RKO (cell line): ENCODE measurements around the gene CBX5.

ENCODE experiments used
- DNase-seq: peaks from one replicate; pipeline ENCODE4 v3.0.0-alpha.2; 2016; ENCODE audit warnings: low spot score

The CBX5 gene

DNA sequence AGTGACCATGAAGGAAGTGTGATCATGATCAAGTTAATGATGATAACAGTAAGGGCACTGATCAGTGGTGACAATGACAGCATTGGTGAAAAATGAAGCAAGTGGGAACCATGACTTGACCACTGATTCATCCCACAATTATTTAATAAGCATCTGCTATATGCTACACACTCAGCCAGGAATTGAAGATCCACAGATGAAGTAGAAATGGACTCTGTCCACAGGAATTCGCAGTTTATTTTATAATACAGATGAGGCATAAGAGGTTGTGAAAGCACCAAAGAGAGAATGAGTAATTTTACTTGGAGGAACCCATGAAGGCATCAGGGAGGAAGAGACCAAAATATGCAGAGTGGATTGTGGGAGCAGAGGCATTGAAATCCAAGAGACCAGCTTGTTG is 57.3 kb downstream of the CBX5 start:
- DNase-seq = peak; percentile 81

DNA sequence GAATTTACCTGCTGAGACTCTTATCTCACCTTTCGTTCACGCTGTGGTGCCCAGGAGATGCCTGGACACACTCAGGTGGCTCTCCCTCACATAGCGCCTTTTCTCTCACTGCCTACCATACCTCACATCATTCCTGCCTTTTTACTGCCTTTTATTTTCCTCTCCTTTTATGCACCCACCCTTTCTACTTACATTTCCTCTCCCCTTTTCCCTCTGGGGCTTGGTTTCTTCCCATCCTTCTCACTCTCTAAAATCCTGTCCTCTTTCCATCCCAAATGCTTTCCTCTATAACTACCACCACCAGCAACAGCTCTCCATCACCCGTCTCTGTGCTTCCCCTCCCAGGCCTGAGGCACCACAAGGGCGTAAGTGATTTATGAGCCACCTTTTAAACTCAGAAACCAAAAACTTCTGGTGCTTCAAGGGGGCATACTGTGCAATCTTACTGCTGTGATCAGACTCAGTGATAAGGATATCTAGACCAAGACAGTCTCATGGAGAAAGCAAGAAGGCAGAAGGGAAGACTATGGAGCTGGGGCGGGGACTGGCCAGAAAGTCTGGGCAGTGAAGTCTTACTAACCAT is 58.4 kb downstream of the CBX5 start:
- DNase-seq = no peak

DNA sequence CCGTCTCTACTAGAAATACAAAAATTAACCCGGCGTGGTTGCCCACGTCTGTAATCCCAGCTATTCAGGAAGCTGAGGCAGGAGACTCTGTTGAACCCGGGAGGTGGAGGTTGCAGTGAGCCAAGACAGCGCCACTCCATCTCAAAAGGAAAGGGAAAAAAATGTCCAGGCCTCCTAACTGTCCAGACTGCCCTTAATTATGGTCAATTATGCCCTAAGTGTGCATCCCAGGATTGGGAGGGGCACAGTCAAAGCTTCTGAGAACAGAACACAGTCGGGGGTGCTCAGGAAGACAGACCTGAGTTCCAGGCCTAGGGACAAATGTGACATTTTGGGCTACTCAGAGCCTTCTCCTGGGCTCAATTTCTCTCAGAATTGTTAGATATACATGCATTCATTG is 59.4 kb downstream of the CBX5 start:
- DNase-seq = no peak

DNA sequence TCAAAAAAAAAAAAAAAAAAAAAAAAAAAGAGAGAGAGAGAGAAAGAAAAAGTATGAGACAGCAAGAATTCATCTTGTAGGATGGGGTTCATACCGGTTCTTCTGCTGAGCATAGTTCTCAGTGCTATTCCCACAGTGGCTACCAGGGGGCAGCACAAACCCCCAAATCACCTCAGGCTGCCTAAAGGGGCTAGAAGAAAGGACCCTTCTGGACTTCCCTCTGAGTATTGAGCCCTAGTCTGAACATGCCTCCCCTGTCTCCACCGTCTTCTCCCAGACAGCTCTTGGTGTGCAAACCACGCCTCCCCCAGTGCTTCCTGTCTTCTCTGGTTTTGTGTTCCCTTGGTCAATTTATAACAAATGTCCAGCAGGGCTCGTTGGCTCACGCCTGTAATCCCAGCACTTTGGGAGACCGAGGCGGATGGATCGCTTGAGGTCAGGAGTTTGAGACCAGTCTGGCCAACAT is 59.8 kb downstream of the CBX5 start:
- DNase-seq = peak; percentile 81

DNA sequence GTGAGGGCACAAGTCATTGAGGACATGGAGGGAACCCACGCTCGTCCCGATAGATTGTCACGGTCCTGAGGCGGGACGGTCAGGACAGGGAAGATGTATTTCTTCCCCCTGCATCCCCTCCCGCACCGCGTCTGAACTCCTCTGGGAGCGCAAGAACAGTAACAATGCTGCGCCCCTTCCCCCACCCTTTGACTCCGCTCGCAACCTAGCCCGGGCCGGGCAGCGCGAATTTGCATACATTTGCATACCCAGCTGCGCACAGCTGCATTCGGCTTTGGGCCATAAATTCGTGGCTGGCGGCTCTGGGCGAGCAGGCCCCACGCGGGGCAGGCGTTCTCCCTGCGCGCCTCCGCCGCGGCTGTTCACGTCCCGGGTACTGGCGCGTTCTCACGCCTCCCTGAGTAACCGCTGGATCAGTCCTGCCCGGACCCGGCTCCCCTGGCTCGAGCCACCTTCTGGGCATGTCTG is 62.1 kb downstream of the CBX5 start:
- DNase-seq = no peak

DNA sequence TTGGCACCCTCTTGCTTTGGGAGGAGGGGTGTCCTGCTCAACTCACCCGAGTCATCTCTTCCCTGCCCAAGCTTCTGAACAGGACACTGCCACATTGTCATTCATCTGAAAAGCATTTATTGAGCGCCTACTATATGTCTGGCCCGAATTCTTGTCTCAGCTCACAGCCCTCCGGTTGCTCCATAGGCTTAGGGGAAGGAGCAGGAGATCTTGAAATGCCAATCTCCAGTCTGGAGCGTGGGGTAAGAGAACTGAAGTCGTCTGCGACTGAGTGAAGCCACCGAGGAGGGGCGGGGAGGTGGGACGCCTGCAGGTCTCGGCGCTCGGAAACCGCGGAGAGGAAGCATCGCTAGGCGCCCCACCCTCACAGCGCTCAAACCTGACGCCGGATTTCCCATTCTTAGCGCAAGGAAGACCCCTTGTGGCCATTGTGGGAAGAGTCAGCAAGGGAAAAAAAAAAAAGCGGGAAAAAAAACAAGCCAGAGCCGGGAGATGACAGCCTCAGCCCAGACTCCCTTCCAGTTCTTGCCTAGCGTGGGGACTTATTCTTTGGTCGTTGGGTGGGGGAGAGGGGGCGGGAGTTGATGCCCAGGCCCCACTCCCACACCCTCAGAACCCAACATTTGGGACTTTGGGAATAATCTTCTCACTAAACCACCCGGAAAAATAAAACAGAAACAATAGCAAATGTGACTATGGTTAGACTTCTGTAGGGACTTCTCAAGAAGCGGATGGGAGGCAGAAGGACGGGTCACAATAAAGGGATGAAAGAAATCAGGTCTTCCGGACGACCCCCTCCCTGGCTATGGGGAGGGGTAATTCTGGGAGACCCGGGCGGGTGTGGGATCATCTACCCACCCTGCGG is 62.9 kb downstream of the CBX5 start:
- peak; percentile 87 for DNase-seq

DNA sequence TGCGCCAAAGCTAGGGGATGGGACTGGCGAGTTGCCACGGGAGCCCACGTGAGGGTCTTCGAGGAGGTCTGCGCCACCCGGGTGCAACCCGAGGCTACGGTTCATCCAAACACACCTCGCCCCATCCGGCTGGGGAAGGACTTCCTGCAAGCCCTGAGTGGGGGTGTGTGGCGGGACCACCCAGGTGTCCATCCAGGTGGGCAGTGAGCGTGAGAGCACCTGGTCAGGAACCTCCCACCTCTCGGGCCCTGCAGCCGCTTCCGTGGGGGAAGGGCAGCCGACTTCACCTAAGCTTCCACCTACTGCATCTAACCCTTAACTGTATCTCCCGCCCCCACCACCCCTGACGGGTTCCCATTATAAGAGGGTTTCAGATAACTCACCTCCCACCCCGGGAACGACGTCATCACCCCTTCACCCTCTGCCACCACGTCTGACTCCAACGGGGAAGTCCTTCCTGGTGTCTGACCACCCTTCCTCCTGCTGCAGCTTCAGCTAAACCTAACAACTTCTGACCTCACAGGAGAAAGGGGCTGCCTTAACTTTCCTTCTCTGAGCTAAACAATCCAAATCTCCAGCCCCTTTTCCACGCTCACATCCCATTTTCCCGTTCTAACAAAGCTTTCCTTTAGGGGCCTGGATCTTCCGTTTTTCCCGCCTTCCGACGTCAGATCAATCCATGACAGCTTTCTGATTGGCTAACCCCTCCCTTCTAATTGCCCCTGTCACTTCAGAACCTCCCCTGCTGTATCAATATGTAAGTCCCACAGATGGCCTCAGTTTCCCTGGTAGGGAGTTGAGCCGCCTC is 63.7 kb downstream of the CBX5 start:
- DNase-seq = peak; percentile 35

DNA sequence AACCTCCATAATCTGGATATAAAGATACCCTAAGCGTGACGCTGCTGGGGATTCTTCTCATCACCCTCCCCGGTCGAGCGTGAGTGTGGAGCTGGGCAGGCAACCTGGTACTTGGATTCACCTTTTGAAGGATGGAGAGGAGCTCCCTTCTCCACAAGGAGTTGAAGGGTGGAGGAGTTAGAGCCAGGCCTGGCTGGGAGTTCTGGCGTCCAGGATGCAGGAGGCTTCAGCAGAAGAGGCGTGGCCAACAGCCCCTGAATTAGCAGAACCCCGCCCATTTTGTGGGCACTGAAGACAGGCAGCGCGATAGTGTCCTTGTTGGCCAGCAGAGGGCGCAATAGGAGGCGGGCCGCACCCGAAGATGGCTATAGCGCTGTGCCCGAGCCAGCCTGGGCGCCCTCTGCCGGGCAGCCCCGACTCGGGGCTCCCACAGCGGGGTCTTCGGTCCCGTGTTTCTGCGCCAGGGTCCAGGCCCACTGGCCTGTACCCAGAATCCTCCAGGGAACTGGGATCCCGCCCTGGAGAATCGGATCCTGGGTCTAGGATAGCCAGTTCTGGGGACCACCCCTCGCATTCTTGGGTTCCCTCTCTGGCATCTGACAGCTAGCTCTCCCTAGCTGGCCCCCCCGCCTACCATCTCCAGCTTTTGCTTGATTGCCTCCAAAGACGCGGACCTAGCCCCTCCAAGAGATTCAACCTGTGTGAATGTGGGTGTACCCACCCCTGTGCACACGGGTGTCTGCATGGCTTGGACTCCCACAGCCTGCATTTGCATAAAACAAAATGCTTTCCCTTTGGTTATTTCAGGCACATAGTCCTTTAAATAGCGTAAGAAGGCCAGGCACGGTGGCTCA is 65.1 kb downstream of the CBX5 start:
- peak; percentile 95 for DNase-seq

DNA sequence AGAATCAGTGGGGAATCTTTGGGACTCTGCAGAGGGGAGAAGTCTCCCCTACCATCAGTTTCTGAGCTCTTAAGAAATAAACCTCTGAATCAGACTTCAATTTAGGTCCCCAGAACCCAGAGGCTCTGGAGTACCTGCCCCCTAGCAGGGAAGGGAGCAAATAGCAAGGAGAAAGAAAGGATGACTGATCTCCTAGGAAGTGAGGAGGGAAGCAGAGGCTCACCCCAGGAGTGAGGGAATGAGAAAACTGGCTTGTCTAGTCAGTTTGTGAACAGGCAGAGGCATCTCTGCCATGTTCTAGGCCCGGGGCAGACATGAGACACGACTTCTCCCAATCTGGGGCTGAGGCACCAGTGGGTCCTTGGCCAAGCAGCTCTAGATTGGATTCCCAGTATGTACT is 66.8 kb downstream of the CBX5 start:
- peak; percentile 48 for DNase-seq

DNA sequence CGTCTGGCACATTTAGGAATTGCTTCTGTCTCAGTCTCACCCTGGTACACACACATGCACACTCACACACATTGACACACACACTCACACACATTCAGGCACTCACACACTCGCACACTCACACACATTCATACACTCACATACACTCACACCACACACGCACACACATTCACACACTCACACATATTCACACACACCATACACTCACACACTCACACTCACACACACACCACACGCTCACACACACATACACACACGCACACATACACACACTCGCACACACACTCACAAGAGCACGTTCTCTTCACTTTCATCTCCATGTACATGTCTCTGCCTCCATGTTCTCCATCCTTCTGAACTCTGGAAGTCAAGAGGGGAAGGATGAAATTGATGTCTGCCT is 68.0 kb downstream of the CBX5 start:
- DNase-seq = no peak

DNA sequence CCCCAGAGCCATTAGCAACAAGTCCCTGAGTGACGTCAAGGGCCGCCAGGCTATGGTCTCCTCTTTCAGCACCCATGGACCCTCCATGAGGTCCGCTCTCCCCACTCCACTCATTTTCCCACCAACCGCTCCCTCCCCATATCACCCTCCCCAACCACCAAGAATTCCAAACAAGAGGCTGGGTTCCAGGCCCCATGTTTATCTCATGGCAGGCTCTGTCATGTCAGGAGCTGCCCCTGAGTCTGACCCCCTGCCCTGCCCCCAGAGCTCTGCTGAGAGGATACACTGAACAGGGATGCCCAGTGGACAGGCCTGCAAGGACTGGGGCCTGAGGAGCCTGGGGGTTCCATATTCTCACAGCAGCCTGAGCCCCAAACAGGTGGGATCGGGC is 69.5 kb downstream of the CBX5 start:
- DNase-seq = no peak

DNA sequence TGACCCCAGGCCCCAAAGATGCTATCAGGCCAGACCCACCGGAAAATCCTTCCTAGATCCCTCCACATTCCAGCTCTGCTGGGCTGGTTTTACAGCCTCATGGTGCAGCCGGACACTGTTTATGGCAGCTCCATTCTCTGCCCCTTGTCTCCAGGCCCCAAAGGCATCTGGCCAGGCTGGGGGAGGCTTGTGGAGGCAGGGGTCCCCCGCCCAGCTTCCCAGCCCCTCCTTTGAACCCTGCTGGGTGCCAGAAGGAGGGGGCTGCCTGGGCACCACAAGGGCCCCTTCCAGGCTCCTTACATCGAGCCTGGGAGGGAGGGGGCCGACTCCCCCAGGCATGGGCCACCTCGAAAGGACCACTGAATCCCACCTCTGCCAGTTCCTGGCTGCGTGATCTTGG is 71.3 kb downstream of the CBX5 start:
- no peak for DNase-seq

DNA sequence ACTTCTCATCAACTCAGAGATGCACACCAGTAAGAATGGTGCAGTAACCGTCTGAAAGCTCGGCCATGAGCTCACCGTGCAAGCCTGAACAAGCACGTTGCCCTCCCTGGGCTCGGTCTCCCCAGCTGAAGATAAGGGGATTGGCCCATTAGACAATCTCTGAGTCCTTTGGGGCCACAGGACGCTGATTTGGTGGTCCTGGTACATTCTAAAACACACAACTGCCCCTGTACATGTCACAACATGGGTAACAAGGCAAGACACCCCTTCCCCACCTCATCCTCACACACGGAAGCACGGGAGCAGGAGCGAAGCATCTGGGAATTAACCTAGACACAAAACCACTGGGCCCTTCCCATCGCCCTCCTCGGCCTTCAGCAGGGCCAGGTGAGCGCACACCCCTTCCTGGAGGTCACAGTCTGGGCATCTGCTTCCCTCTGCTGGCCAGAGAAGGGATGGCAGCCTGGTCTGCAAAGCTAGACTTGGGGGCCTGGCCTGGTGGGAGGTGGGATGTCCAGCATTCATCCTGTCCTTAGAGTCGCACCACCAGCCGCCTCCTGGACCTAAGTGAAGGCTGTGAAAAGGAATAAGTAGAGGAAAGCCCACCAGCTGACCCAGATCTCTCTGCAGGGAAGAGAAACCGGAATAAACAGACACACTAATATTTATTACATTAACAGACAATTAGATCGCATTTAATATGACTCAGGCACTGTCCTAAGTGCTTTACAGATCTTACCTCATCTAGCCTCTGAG is 72.2 kb downstream of the CBX5 start:
- peak; percentile 67 for DNase-seq

DNA sequence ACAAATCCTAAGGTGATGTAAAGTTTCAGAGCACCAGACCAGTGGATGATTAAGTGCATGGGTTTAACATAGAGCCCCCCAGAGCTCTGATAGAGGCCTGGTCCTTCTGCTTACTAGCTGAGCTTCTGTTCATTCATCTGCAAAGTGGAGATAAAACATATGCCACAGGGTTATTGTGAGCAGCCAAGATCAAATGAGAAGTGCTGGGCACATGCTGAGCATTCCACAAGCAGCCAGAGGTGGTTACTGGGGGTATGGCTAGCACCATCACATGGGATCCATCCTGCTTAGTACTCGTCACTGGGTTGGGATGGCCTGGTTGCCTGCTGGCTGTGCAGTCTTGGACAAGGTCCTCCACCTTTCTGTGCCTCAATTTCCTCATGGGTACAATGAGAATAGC is 73.1 kb downstream of the CBX5 start:
- peak; percentile 15 for DNase-seq

DNA sequence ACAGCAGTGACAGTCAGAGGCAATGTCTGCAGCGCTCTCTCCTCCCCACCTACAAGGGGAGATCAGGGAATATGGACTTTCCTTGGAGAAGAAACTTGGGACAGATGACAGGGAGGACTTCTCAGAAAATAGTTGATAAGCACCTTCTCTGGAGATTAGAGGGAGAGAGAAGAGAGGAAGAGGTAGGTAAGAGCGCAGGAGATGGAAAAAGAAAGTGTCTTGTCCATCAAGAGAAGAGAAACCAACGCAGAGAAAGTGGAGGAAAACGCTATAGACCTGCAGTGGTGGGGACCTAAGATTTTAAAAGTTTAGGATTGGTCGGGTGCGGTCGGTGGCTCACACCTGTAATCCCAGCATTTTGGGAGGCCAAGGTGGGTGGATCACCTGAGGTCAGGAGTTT is 75.6 kb downstream of the CBX5 start:
- DNase-seq = no peak

DNA sequence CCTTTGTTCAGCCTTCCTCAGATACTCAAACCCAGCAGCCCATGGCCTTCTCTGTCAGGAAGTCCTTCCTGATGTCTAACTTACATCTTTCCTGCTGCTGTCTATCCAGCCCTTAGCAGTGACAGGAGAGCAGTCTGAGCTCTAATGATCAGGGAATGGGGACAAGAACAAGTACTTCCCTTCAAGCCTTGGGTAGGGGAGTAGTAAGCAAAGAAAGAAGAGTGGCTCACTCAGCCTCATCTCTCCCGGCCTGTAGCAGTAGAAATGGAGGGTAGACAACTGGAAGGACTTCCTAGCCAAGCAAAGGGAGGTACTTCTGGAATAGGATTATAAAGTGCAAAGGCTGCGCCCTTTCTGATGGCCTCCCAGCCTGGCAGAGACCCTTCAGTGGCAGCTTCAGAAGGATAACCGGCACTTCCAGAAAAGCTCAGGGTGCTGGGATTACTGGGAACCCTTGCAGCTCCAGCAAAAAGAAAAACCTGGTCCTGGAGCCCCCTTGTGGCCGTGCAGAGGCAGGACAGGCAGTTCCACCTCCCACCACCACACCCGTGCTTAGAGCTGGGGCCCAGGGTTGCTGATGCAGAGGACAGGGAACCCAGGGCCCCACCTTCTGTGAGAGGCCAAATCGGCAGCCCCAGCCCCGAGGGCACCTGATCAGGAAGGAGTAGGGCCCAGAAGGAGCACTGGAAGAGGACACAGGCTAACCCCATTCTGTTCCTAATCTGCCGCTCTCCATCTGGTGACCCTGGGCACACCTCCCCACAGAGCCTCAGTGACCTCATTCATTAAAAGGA is 78.7 kb downstream of the CBX5 start:
- peak; percentile 87 for DNase-seq

DNA sequence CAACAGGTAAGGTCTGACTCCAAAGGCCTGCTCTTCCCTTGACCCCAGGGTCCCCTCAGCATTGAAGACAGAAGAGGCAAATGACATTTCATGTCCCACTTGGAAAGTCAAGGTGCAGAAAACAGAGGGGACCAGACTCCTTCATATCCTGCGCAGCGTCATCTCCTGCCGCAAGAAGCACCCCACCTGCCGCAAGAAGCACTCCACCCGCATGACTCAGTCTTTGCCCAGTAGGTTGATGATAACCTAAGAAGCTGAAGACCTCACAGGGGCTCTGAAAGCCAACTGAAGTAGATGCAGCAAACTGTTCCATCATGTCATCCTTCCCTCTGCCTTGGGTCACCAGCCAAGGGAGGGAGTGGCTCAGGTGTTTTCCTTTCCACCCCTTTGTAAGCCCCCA is 79.5 kb downstream of the CBX5 start:
- no peak for DNase-seq

DNA sequence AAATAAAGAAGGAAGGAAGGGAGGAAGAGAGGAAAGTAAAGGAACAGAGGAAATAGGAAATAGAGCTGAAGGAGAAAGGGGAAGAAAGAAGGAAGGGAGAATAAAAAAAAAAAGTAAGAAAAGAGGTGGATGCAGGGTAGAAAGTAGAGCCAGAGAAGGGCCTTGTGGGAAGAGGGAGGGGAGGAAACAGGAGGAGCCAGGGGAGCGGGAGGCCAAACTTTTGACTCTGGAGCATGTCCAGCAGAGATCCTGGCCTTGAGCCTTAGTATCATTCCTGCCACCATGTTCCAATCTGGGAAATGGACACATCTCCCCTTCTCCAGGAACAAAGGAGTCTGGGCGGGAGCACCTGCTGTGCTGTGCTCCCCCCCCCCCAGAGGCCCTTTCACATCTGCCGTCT is 80.0 kb downstream of the CBX5 start:
- no peak for DNase-seq

DNA sequence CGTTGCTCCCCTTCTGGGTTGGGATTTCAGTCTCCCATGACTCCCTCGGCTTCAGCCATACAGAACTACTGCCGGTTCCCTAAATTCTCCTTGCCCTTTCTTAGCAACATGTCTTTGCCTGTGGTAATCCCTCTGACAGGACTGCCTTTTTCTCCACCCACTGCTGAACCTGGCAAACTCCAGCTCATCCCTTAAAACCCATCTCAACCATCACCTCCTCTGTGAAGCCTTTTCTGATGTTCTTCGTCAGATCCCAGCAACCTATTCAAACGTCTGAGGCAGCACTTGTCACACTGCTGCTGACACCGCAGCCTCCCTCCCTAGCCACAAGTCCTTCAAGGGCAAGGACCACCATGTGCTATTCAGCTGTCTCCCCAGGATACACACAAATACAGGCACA is 80.9 kb downstream of the CBX5 start:
- no peak for DNase-seq

DNA sequence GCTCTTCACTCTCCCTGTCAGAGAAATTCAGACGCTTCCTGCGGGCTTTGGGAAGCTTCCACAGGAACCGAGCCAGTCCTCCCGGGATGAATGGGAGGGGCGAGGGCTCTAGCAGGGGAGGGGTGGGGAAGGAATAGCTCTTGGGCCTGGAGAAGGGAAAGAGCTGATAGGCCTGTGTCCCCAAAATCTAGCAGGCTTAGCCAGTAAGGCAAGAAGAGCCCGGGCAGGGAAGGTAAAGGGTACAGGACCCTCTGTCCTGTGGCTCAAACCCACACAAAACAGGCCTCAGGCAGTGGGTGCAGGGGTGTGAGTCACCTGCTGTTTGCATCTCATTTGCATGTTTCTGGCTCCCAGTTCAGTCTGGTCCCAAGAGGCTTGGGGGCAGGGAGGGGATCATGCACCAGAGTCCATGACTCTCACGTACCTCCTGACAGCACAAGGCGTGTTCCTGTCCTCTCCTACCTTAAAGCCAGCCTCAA is 82.5 kb downstream of the CBX5 start:
- DNase-seq = no peak
